Limb (tissue), 2 donors: ENCODE measurements around the gene ASXL1.

Source experiments
- DNase-seq, 2 donors: peaks; one replicate each; pipeline ENCODE4 v3.0.0-alpha.2; 2016; ENCODE audit errors: extremely low spot score in 2 of 2

ASXL1 gene

DNA sequence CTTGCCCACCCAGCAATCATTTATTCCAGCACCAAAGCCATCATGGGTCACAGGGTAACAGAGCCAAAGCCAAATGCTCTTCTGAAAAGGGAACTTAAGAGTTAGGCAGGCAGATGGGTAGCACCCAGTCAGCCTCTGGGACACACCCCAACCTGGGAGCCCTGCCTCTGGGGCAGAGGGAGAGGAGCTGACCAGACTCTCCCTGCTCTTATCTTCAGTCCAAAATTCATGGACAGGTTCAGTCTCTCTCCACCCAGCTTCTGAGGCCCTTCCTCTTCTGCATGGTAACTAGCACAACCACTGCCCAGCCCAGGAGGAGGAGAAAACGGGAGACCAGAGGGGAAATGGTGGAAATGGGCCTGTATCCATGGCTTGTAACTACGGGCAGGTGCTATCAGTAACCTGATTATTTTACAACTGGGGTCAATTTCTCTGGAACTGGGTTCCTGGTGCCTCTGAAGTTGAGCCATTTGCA is 121.6 kb downstream of the ASXL1 start:
- DNase-seq = no peak

GRCh38 chr20:32480371-32481241 is 122.5 kb downstream of the ASXL1 start:
- no peak for DNase-seq

DNA sequence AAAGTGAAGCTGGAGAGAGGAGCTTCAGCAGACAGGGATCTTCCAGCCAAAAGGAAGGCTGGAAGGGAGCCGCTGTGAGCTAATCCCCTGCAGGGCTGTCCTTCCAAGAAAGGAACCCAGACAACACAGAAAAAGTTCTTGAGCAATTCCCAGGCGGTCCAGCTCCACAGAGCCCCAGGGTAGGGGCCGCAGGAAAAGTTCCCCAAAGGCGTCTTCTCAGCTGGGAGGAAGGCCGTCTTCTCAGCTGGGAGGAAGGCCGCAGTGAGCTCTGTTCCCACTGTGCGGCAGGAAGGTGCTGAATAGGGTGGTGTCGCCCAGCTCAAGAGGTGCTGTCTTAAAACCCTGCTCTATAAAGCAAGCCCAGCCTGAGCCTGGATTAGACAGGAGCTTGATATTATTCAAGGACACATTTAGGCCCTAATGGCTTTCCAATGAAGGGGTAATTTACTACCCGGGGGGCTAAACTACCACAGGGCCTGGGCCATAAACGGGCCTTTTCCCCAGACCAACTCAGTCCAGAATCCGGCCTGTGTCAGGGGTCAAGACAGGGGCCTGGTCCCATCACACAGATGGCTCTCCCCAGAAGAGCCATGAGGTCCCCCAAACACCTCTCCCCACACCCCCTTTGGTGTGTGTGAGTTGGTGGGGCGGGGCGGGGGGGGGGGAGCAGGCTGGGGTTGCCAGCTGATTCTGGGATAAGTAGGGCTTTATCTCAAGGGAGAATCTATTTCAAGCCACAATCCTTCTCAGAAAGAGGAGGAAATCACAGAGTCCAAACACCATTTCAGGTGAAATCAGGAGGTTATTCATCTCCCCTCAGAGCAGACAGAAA is 123.4 kb downstream of the ASXL1 start:
- DNase-seq = no peak

- DNase-seq = peak in 1 of 2 donors; percentile 47
Measured at GRCh38 chr20:32482143-32482441, 124.0 kb downstream of the ASXL1 start.

GRCh38 chr20:32482442-32483261 is 124.5 kb downstream of the ASXL1 start:
- DNase-seq = peak in 1 of 2 donors; percentile 38

- DNase-seq = peak; percentile 77 to 95
Measured at GRCh38 chr20:32483351-32484224, 125.5 kb downstream of the ASXL1 start.

GRCh38 chr20:32484225-32484957 is 126.3 kb downstream of the ASXL1 start:
- DNase-seq = peak; percentile 25 to 86

DNA sequence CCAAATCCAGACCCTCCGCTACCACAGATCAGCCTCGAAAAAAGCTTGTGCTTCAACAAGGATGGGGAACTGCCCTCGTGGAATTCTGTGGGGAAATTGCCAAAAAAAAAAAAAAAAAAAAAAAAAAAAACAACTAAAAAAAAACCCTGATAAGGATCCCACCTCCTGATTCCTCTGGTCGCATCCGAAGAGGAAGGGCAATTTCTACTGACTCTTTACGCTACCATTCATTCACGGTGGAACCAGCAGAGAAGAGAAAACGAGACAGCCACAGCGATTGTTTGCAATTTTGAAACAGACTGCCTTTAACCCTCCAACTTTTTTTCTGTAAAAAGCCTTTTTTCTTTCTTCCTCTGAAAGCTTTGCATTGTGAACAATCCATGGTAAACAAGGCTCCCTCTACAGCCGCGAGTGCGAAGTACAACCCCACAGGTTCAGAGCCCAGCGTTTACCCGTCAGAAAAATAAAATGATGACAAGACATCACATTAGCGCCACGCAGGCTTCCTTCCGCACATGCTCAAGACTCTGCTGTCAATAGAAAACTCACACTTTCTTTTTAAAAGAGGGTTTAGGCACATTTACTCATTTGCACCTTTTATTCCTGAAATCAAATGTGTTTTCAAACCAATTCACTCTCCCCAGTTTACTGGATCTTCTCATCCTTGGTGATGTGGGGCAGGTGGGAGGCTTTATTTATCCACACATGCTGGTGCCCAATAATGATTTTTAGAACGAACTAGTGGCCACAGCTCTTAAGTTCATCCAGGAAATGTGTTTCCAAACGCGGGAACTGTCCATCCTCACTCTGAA is 127.0 kb downstream of the ASXL1 start:
- peak; percentile 83 to 92 for DNase-seq

DNA sequence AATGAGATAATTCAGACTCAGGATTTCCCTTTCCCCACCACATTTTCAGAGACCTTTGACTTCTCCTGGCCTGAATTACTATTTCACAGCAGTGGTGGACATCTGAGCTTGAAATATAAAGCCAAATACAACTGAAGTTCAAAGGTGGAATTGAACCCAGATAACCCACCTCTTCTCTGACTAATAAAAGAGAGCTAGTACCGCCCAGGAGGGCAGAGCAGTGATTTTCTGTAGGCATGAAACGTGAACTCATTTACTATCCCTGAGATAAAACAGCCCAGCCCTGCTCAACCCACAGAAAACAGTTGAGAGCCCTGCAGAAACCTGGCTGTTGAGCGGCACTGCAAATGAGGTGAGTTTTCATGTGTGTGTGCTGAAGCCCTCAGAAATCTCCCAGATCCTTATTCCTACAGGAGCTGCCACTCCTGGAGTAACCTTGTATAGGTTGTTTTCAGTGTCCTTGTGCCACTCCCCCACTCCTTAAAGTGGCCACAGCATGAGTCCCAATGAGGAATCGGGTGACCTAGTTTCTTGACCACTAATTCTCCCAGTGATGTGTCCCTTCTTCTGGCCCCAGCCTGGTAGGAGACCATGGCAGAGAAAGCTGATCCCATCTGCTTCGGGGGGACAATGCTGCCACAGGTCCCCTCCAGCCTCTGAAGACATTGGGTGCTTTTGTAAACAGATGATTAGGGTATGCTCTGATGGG is 127.8 kb downstream of the ASXL1 start:
- DNase-seq = no peak

DNA sequence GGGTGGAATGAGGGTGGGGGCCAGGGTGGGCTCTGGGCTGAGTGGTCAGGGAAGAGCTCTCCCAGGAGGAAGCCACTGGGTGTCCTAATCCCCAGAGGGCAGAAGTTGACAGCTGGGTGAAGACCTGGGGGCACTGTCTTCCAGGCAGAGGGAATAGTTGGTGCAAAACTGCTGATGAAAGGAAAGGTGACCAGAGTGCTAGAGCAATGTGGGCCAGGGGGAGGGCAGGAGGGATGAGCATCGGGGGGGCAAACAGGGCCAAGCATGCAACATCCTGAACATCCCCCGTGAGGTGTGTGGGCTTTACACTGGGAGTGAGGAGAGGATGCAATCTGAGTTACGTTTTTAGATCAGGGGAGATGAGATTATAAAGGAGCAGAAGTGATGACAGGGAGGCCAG is 129.2 kb downstream of the ASXL1 start:
- DNase-seq = peak in 1 of 2 donors; percentile 14

- no peak for DNase-seq
Measured at GRCh38 chr20:32488066-32488838, 130.1 kb downstream of the ASXL1 start.
